CD4-positive, alpha-beta T cell treated with Interleukin-2 at 100 ng/mL for 4 hours (primary cell): ENCODE measurements around the gene ANKRD62.
"Not testable (repeated sequence)": the region's sequence is repeated elsewhere in the genome, so short reads cannot be mapped to it uniquely, and the experiment has no call there.

Experiments used
- DNase-seq: peaks from one replicate; pipeline ENCODE4 v3.0.0-alpha.2; 2020; ENCODE audit warnings: low spot score

Gene ANKRD62

GRCh38 chr18:12099160-12099559 is 5.5 kb downstream of the ANKRD62 start:
- DNase-seq: no peak

DNA sequence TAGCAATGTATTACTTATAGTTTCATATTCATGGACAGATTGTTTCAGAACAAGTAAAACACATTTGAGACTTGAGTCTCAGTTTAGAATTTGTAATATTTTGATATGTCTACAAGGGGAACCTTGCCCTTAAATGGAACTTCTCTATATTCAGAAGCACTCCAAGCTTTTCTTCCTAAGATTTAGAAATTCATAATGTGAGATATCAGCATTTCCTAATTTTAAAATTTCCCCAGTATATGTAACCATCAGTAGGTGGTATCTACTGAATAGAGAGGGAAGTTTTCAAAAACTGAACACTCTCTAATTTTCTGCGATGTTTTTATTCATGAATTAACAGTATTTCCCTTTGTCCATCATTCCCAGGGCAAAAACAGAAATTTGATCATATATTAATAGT is 7.6 kb downstream of the ANKRD62 start:
- DNase-seq: no peak

GRCh38 chr18:12102136-12102842 is 8.6 kb downstream of the ANKRD62 start:
- no peak for DNase-seq

DNA sequence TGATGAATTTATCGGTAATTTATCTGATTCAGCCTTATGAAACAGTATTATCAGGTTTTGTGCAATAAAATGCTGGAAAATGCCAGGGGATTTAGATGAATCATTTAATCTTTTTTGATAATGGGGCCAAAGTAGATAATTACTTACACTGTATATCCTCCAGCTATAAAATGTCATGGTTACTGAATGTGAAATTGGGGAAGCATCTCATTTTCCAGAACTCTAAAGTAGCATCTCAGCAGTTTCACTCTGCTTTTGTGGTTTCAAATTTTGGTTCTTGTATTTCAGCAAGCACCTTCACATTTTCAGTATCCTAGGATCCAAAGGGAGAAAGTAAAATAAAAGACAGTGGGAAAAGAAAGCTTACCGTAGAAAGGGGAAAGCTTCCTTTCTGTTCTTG is 12.8 kb downstream of the ANKRD62 start:
- no peak for DNase-seq

DNA sequence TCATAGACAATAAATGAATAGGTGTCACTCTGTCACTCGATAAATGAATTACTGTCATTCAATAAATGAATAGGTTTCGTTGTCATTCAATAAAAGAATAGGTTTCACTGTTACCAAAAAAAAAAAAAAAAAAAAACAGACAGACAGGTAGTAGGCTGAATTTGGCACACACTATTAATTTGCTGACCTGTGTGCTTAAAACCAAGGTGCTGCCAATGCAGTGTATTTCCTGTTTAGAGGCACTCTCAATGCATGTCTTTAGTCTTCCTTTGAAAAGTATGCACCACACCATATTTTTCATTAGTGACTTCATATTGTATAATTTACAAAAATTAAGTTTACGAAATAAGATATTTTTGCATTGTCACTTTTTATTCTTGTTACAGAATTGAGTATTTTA is 16.2 kb downstream of the ANKRD62 start:
- DNase-seq: no peak

DNA sequence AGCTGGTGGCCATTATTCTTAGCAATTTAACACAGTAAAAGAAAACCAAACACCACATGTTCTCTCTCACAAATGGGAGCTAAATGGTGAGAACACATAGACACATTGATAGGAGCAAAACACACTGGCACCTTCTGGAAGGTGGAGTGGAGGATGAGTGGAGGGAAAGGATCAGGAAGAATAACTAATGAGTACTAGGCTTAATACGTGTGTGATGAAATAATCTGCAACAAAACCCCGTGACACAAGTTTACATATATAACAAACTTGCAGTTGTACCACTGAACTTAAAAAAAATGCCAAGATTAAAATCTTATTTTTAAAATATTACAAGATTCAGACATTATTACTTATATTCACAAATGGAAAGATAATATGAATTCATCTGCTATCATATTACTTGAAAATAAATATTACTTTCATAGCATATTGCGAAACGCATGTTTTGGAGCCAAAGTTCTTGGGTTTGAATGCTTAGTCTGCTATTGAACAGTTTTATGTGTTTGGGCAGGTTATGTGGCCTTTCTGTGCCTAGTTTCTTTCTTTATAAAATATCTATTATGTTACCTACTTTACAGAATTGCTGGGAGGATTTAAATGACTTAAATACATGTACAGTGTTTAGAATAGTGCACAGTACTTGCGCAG is 20.5 kb downstream of the ANKRD62 start:
- no peak for DNase-seq

DNA sequence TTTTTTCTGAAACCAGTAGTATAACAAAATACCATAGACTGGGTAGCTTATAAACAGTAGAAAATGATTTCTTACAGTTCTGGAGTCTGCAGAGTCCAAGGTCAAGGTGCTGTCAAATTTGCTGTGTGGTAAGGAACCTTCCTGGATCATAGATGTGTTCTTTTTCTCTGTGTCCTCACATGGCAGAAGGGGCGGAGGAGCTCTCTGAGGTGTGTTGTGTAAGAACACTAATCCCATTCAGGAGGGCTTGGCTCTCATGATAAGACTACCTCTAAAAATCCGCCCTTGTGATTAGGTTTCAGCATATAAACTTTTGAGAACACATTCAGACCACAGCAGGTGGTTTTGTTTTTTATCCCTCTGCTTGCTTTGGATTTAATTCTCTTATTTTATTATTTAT is 25.7 kb downstream of the ANKRD62 start:
- no peak for DNase-seq

DNA sequence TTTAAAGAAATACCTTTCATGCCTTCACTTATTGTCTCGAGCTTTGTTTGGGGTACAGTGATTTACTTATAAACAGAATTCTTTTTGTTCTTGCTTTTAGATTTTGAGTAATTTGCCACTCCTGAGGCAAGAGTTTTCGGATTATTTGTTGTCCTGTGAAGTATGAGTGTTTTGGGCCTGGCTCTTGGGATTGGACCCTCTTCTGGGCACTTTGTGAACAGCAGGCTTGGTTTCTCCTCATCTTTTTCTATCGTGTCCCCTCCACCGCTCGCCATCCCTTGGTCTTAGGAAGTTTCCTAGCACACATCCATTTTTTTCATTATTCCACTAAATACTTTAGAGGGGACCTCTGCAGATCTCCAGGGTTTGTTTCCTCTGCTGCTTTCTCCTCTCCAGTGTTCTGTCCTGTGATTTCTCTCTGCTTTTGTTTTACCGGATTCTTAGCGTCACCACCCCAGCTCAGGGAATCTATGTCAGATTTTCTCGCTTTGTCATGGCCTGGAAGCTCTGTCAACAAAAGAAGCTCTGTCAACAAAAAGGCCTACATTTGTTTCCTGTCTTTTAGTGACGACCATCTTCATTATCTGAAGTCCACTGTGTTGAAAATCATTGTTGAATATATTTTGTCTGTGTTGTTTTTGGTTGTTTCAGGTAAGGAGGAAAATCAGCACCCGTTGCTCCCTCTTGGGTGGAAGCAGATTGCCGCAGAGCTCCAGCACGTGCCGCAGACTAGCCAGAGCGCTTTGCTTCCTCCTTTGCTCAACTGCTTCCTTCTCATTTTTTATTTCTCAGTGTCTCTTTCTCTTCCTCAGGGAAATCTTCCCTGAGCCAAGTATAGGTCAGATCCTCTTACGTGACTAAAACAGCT is 27.8 kb downstream of the ANKRD62 start:
- no peak for DNase-seq

GRCh38 chr18:12122043-12122389 is 28.4 kb downstream of the ANKRD62 start:
- DNase-seq: not testable (repeated sequence)

- not testable (repeated sequence) for DNase-seq
These were observed 34.0 kb downstream of the ANKRD62 start for GRCh38 chr18:12127647-12128046.

DNA sequence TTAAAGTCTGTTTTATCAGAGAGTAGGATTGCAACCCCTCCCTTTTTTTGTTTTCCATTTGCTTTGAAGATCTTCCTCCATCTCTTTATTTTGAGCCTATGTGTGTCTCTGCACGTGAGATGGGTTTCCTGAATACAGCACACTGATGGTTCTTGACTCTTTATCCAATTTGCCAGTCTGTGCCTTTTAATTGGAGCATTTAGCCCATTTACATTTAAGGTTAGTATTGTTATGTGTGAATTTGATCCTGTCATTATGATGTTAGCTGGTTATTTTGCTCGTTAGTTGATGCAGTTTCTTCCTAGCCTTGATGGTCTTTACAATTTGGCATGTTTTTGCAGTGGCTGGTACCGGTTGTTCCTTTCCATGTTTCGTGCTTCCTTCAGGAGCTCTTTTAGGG is 45.2 kb downstream of the ANKRD62 start:
- not testable (repeated sequence) for DNase-seq

DNA sequence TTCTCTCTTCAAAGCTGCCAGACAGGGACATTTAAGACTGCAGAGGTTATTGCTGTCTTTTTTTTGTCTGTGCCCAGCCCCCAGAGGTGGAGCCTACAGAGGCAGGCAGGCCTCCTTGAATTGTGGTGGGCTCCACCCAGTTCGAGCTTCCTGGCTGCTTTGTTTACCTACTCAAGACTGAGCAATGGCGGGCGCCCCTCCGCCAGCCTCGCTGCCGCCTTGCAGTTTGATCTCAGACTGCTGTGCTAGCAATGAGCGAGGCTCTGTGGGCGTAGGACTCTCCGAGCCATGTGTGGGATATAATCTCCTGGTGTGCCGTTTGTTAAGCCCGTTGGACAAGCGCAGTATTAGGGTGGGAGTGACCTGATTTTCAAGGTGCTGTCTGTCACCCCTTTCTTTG is 47.2 kb downstream of the ANKRD62 start:
- DNase-seq: not testable (repeated sequence)

DNA sequence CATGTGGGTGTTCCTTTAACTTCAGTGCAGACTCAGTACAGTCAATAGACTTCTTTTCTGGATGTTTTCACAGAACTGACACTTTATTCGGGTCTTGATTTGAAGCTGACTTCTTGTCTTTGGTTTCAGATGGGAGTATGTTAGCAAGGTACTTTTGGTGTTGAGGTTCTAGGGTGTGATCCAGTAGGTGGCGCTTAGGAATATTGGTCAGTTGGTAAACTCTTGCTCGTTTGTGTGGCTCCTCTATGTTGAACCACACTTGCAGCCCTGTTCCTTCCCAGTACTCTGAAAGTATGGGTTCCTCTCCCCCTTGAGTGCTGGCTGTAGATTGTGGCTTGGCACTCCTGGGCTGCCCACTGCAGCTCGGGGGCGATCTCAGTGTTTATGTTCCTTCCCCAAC is 48.1 kb downstream of the ANKRD62 start:
- DNase-seq: not testable (repeated sequence)

GRCh38 chr18:12149431-12149830 is 55.8 kb downstream of the ANKRD62 start:
- DNase-seq: not testable (repeated sequence)

DNA sequence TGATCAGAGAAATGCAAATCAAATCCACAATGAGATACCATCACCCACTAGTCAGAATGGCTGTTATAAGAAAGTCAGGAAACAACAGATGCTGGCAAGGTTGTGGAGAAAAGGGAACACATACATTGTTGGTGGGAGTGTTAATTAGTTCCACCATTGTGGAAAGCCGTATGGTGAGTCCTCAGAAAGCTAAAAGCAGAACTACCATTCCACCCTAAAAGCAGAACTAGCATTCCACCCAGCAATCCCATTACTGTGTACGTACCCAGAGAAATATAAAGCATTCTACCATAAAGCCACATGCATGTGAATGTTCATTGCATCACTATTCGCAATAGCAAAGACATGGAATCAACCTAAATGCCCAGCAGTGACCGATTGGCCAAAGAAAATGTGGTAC is 60.7 kb downstream of the ANKRD62 start:
- no peak for DNase-seq

DNA sequence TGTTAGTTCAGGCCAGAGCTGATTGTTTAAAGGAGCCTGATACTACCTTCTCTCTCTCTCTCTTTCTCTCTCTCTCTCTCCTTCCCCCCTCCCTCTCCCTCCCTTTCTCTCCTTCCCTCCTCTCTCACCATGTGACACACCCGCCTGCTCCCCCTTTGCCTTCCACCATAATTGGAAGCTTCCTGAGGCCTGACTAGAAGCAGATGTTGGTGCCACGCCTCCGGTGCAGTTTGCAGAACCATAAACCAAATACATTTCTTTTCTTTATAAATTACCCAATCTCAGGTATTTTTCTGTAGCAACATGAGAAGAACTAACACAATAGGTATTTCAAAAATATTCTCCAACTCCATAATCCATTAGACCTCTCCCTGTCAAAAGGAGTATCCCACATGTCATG is 62.4 kb downstream of the ANKRD62 start:
- DNase-seq: no peak

DNA sequence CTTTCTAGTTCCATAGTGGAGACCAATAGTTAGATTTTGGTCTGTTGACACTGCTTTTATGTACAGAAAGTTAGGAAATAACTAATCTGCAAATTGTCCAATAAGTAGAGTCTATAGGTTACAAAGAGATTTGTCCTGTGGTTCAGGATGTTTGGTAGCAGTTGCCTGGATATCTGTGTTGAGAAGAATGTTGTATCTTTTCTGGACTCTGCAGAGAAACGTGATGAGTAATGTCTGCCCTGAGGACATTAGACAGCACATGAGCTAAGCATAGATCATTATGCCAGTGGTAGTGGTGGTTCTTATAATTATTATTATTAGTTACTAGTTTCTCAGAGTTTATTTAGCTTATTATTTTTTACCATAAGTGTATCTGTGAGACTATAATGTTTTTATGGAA is 65.8 kb downstream of the ANKRD62 start:
- DNase-seq: no peak

- DNase-seq: no peak
These were observed 69.1 kb downstream of the ANKRD62 start for GRCh38 chr18:12162786-12163185.

DNA sequence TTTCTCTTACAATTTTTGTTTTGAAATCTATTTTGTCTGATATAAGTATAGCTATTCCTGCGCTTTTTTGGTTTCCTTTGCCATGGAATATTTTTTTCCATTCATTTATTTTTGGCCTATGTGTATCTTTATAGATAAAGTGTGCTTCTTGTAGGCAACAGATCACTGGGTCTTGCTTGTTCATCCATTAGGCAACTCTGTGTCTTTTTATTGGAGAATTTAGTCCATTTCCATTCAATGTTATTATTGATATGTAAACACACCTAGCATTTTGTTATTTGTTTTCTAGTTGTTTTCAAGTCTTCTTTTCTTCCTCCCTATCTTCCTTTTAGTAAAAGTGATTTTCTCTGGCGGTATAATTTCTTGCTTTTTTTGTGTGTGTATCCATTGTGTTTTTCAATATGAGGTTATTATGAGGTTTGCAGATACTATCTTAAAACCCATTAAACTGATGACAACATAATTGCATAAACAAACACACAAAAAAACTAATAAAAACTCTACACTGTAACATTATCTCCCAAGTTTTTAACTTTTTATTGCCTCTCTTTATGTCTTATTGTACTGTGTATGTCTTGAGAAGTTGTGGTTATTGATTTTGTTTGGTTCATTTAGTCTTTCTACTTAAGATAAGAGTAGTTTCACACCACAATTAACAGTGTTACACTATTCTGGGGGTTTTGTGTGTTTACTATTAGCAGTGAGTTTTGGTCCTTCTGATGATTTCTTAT is 71.6 kb downstream of the ANKRD62 start:
- DNase-seq: no peak
